GM21447 (cell line): Measurements from ENCODE around the gene KCNQ1.

Experiments used
- ATAC-seq: cut with Tn5 transposase; IDR thresholded peaks from one replicate; pipeline ENCODE4 v1.9.1; 2021; ENCODE audit not compliant: unreplicated experiment

The KCNQ1 gene

GRCh38 chr11:2662024-2662312 lies 217.2 kb downstream of the KCNQ1 start:
- no peak for ATAC-seq

GRCh38 chr11:2662430-2663299 lies 217.9 kb downstream of the KCNQ1 start:
- ATAC-seq = no peak

- no peak for ATAC-seq
Measured at GRCh38 chr11:2663506-2663905, 218.7 kb downstream of the KCNQ1 start.

- no peak for ATAC-seq
Measured at GRCh38 chr11:2663915-2664314, 219.1 kb downstream of the KCNQ1 start.

GRCh38 chr11:2664376-2664775 lies 219.6 kb downstream of the KCNQ1 start:
- no peak for ATAC-seq

GRCh38 chr11:2664791-2665525 lies 220.2 kb downstream of the KCNQ1 start:
- ATAC-seq = no peak

- no peak for ATAC-seq
Measured at GRCh38 chr11:2665526-2666400, 221.0 kb downstream of the KCNQ1 start.

GRCh38 chr11:2666401-2666741 lies 221.6 kb downstream of the KCNQ1 start:
- ATAC-seq = no peak

GRCh38 chr11:2666828-2667570 lies 222.2 kb downstream of the KCNQ1 start:
- ATAC-seq = no peak

GRCh38 chr11:2667940-2668339 lies 223.1 kb downstream of the KCNQ1 start:
- ATAC-seq = no peak

GRCh38 chr11:2668876-2669275 lies 224.1 kb downstream of the KCNQ1 start:
- no peak for ATAC-seq

- no peak for ATAC-seq
Measured at GRCh38 chr11:2669634-2670469, 225.0 kb downstream of the KCNQ1 start.

- ATAC-seq = no peak
Measured at GRCh38 chr11:2670541-2671100, 225.8 kb downstream of the KCNQ1 start.

GRCh38 chr11:2671748-2672147 lies 226.9 kb downstream of the KCNQ1 start:
- no peak for ATAC-seq

- no peak for ATAC-seq
Measured at GRCh38 chr11:2672553-2673249, 227.9 kb downstream of the KCNQ1 start.

- no peak for ATAC-seq
Measured at GRCh38 chr11:2673250-2673610, 228.4 kb downstream of the KCNQ1 start.

GRCh38 chr11:2673871-2674471 lies 229.2 kb downstream of the KCNQ1 start:
- ATAC-seq = no peak

- no peak for ATAC-seq
Measured at GRCh38 chr11:2674658-2675131, 229.9 kb downstream of the KCNQ1 start.

GRCh38 chr11:2675540-2675939 lies 230.7 kb downstream of the KCNQ1 start:
- no peak for ATAC-seq
